Right hindlimb (tissue), 1 donor: ENCODE data around the gene ZNF804A.
A peak's percentile ranks its signal among the peaks of the same experiment; 100 is the strongest.

Source experiments
- DNase-seq: peaks from one replicate; pipeline ENCODE4 v3.0.0-alpha.2; 2018

The ZNF804A gene

GRCh38 chr2:184611361-184612085, 13.2 kb downstream of the ZNF804A start:
- no peak for DNase-seq

GRCh38 chr2:184620367-184620766, 22.0 kb downstream of the ZNF804A start:
- no peak for DNase-seq

GRCh38 chr2:184624311-184624710, 26.0 kb downstream of the ZNF804A start:
- no peak for DNase-seq

GRCh38 chr2:184628051-184628450, 29.7 kb downstream of the ZNF804A start:
- DNase-seq: no peak

GRCh38 chr2:184633726-184634125, 35.4 kb downstream of the ZNF804A start:
- DNase-seq: no peak

GRCh38 chr2:184637781-184638180, 39.5 kb downstream of the ZNF804A start:
- DNase-seq: no peak

- no peak for DNase-seq
These were observed 46.4 kb downstream of the ZNF804A start for GRCh38 chr2:184644685-184645084.

GRCh38 chr2:184646177-184646576, 47.8 kb downstream of the ZNF804A start:
- DNase-seq: no peak

GRCh38 chr2:184646593-184646992, 48.3 kb downstream of the ZNF804A start:
- DNase-seq: no peak

GRCh38 chr2:184654945-184655344, 56.6 kb downstream of the ZNF804A start:
- DNase-seq: no peak

GRCh38 chr2:184677171-184677570, 78.8 kb downstream of the ZNF804A start:
- DNase-seq: no peak

- DNase-seq: no peak
These were observed 81.1 kb downstream of the ZNF804A start for GRCh38 chr2:184679219-184680018.

GRCh38 chr2:184680825-184681224, 82.5 kb downstream of the ZNF804A start:
- DNase-seq: no peak

GRCh38 chr2:184681642-184682321, 83.5 kb downstream of the ZNF804A start:
- DNase-seq: no peak

GRCh38 chr2:184683911-184684310, 85.6 kb downstream of the ZNF804A start:
- no peak for DNase-seq

GRCh38 chr2:184685999-184686841, 87.9 kb downstream of the ZNF804A start:
- no peak for DNase-seq

- DNase-seq: no peak
These were observed 91.3 kb downstream of the ZNF804A start for GRCh38 chr2:184689638-184690037.

GRCh38 chr2:184692141-184692734, 93.9 kb downstream of the ZNF804A start:
- peak; percentile 26 for DNase-seq

GRCh38 chr2:184696644-184697043, 98.3 kb downstream of the ZNF804A start:
- DNase-seq: no peak

GRCh38 chr2:184698476-184698875, 100.1 kb downstream of the ZNF804A start:
- DNase-seq: no peak

GRCh38 chr2:184721881-184722280, 123.6 kb downstream of the ZNF804A start:
- no peak for DNase-seq

GRCh38 chr2:184727813-184728212, 129.5 kb downstream of the ZNF804A start:
- DNase-seq: no peak
